GM12891 (cell line): ENCODE data around the gene CGA.

ENCODE experiments used
- POLR2A ChIP-seq: IDR thresholded peaks from 2 replicates; pipeline ENCODE4 v1.6.1; 2011; ENCODE audit warnings: low read depth, low read length, control low read depth
- POLR2AphosphoS5 ChIP-seq: IDR thresholded peaks from 2 replicates; pipeline ENCODE4 v1.6.1; 2011; ENCODE audit warnings: low read depth, low read length, control low read depth

DNA sequence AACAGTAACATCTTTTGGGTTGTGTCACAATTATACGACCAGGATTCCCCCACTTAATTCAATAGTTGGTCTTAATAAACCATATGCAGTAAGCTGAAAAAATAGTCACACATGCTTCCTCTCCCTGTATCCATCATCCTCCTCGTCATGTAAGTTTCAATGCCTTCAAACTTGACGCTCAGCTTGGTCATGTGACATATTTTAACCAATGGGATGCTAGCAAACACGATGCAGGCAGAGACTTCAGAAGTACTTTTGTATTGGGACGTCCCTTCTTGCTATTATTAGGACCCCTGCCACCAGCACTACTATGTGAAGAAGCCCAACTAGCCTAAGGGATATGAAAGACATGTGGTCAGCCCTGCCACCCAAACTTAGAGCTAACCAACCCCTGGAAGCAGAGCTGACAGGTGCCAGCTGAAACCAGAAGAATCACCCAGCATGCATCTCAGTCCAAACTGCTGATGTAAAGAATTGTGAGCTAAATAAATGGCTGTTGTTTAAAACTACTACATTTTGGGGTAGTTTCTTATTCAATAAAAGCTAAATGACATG, 49.3 kb downstream of the CGA start:
- TF ChIP-seq POLR2A (no peak), POLR2AphosphoS5 (no peak)
